Mesendoderm (in vitro differentiated cells): Measurements from ENCODE around the gene HOXB4.

Experiments
- DNase-seq: peaks from one replicate; pipeline ENCODE4 v3.0.0; 2013
- H2AK5ac ChIP-seq: 2 replicates; pipeline ENCODE4 v1.6.1; 2013; ENCODE audit warnings: low read length, inconsistent platforms
- H2BK120ac ChIP-seq: 2 replicates; pipeline ENCODE4 v1.6.1; 2013; ENCODE audit warnings: low read depth, mild to moderate bottlenecking, low read length, moderate library complexity, mixed read lengths
- H2BK15ac ChIP-seq: replicated peaks from 2 replicates; pipeline ENCODE4 v1.6.1; 2013; ENCODE audit warnings: low read depth, mild to moderate bottlenecking, moderate library complexity
- H2BK5ac ChIP-seq: 2 replicates; pipeline ENCODE4 v1.6.1; 2013; ENCODE audit warnings: low read length, inconsistent platforms
- H3K18ac ChIP-seq: 2 replicates; pipeline ENCODE4 v1.6.1; 2013; ENCODE audit warnings: mild to moderate bottlenecking, low read length, mixed read lengths
- H3K23ac ChIP-seq: one replicate; pipeline ENCODE4 v1.6.1; 2013; ENCODE audit warnings: low read length
- H3K27ac ChIP-seq: 2 replicates; pipeline ENCODE4 v1.5.1; 2013; ENCODE audit warnings: low read depth, mild to moderate bottlenecking, inconsistent platforms, low read length, moderate library complexity
- H3K27me3 ChIP-seq: 2 replicates; pipeline ENCODE4 v1.6.1; 2013; ENCODE audit warnings: low read length, control low read depth, mild to moderate bottlenecking, inconsistent platforms; ENCODE audit not compliant: insufficient read depth, poor library complexity
- H3K36me3 ChIP-seq: 2 replicates; pipeline ENCODE4 v1.6.1; 2013; ENCODE audit warnings: low read length, inconsistent platforms; ENCODE audit not compliant: control insufficient read depth, insufficient read depth
- H3K4ac ChIP-seq: one replicate; pipeline ENCODE4 v1.6.1; 2013; ENCODE audit warnings: low read depth, mild to moderate bottlenecking, low read length, moderate library complexity
- H3K4me1 ChIP-seq: 2 replicates; pipeline ENCODE4 v1.6.1; 2013; ENCODE audit warnings: low read depth, low read length, inconsistent platforms; ENCODE audit not compliant: control insufficient read depth
- H3K4me2 ChIP-seq: 2 replicates; pipeline ENCODE4 v1.6.1; 2013; ENCODE audit warnings: low read length
- H3K4me3 ChIP-seq: 2 replicates; pipeline ENCODE4 v1.5.1; 2013; ENCODE audit warnings: mild to moderate bottlenecking, low read length
- H3K56ac ChIP-seq: one replicate; pipeline ENCODE4 v1.6.1; 2013; ENCODE audit warnings: low read length
- H3K79me1 ChIP-seq: 2 replicates; pipeline ENCODE4 v1.6.1; 2013; ENCODE audit warnings: low read length, inconsistent platforms
- H3K79me2 ChIP-seq: 2 replicates; pipeline ENCODE4 v1.6.1; 2013; ENCODE audit warnings: mild to moderate bottlenecking, low read length; ENCODE audit not compliant: control insufficient read depth, insufficient read depth
- H3K9ac ChIP-seq: 2 replicates; pipeline ENCODE4 v1.6.1; 2013; ENCODE audit warnings: low read length, inconsistent platforms
- H4K5ac ChIP-seq: one replicate; pipeline ENCODE4 v1.6.1; 2013; ENCODE audit warnings: low read length
- H4K8ac ChIP-seq: one replicate; pipeline ENCODE4 v1.6.1; 2013; ENCODE audit warnings: low read depth, mild to moderate bottlenecking, control low read depth, low read length, moderate library complexity
- WGBS: extraction: QIAGEN DNeasy Blood & Tissue Kit; methylation state at CpG from one replicate; pipeline ENCODE4 v1.1.7; 2013; ENCODE audit warnings: low lambda C conversion rate, missing lambda C conversion rate; ENCODE audit not compliant: insufficient coverage; ENCODE audit errors: extremely low coverage; 5-methylcytosine and 5-hydroxymethylcytosine counted together

Gene HOXB4

GRCh38 chr17:48611213-48611612 is 33.1 kb upstream of the HOXB4 start:
- H3K4me1 ChIP-seq: no peaks in the 10 kb centered on the region
- no peak overlapping the region for H3K56ac ChIP-seq
- no peak overlapping the region for H2AK5ac ChIP-seq
- WGBS: no CpG with 5 or more reads among the region's 22 CpGs
- no peak overlapping the region for H2BK120ac ChIP-seq
- H3K79me1 ChIP-seq: no peaks in the 10 kb centered on the region
- no peak overlapping the region for H3K27ac ChIP-seq
- H3K36me3 ChIP-seq: no peaks in the 10 kb centered on the region
- no peak overlapping the region for H4K5ac ChIP-seq
- H3K18ac ChIP-seq: no peak overlapping the region
- no peak overlapping the region for H3K9ac ChIP-seq
- H3K23ac ChIP-seq: no peak overlapping the region
- no peak overlapping the region for H3K4me3 ChIP-seq
- peak overlapping the region; percentile 52 for H3K4me2 ChIP-seq
- H2BK5ac ChIP-seq: no peak overlapping the region
- peaks cover 87% of the 10 kb centered on the region for H3K27me3 ChIP-seq
- H4K8ac ChIP-seq: no peak overlapping the region
- H3K79me2 ChIP-seq: no peaks in the 10 kb centered on the region
- no peak overlapping the region for H3K4ac ChIP-seq
- DNase-seq: no peak
- H2BK15ac ChIP-seq: no peak overlapping the region

- Histone ChIP-seq H3K4me2 (peak within 1 kb of the TSS; percentile 52), H2BK5ac (no peak within 1 kb of the TSS), H2AK5ac (no peak within 1 kb of the TSS), H3K4me1 (no peaks in the 10 kb centered on the region), H3K4me3 (no peak within 1 kb of the TSS), H2BK15ac (no peak within 1 kb of the TSS), H3K79me2 (no peaks in the 10 kb centered on the region), H3K36me3 (no peaks in the 10 kb centered on the region), H4K8ac (no peak within 1 kb of the TSS), H2BK120ac (no peak within 1 kb of the TSS), H3K4ac (no peak within 1 kb of the TSS), H3K79me1 (no peaks in the 10 kb centered on the region), H3K23ac (no peak within 1 kb of the TSS), H4K5ac (no peak within 1 kb of the TSS), H3K27ac (no peak within 1 kb of the TSS), H3K9ac (peak within 1 kb of the TSS; percentile 29), H3K18ac (no peak within 1 kb of the TSS), H3K27me3 (peaks cover 86% of the 10 kb centered on the region), H3K56ac (peak within 1 kb of the TSS; percentile 67)
- no CpG with 5 or more reads among the region's 79 CpGs for WGBS
- DNase-seq: no peak
Measured at GRCh38 chr17:48610282-48611211, 32.4 kb upstream of the HOXB4 start, which contains the start of gene HOXB7. Gene HOXB7 (minus strand): TSS chr17:48611017. CDS start chr17:48610918, 99 bp downstream.

- H3K36me3 ChIP-seq: no peaks in the 10 kb centered on the region
- H3K27me3 ChIP-seq: peaks cover 87% of the 10 kb centered on the region
- no peak overlapping the region for H3K9ac ChIP-seq
- H2BK120ac ChIP-seq: no peak overlapping the region
- H3K23ac ChIP-seq: no peak overlapping the region
- no peak overlapping the region for H3K4me2 ChIP-seq
- no peak overlapping the region for H3K4me3 ChIP-seq
- H2BK5ac ChIP-seq: no peak overlapping the region
- H3K79me2 ChIP-seq: no peaks in the 10 kb centered on the region
- no peak overlapping the region for H2AK5ac ChIP-seq
- H4K5ac ChIP-seq: no peak overlapping the region
- no peak overlapping the region for H4K8ac ChIP-seq
- no CpG with 5 or more reads among the region's 15 CpGs for WGBS
- no peak for DNase-seq
- no peak overlapping the region for H3K18ac ChIP-seq
- H3K27ac ChIP-seq: no peak overlapping the region
- no peak overlapping the region for H3K4ac ChIP-seq
- no peaks in the 10 kb centered on the region for H3K4me1 ChIP-seq
- peak overlapping the region; percentile 67 for H3K56ac ChIP-seq
- H2BK15ac ChIP-seq: no peak overlapping the region
- H3K79me1 ChIP-seq: no peaks in the 10 kb centered on the region
Measured at GRCh38 chr17:48609759-48610281, 31.7 kb upstream of the HOXB4 start.

- no peaks in the 10 kb centered on the region for H3K4me1 ChIP-seq
- H3K18ac ChIP-seq: no peak overlapping the region
- H3K36me3 ChIP-seq: no peaks in the 10 kb centered on the region
- no peak for DNase-seq
- no peak overlapping the region for H3K23ac ChIP-seq
- H3K4me3 ChIP-seq: no peak overlapping the region
- no peak overlapping the region for H2AK5ac ChIP-seq
- no peak overlapping the region for H4K5ac ChIP-seq
- peaks cover 89% of the 10 kb centered on the region for H3K27me3 ChIP-seq
- no peak overlapping the region for H3K56ac ChIP-seq
- no peak overlapping the region for H3K4me2 ChIP-seq
- no peak overlapping the region for H2BK15ac ChIP-seq
- H2BK5ac ChIP-seq: no peak overlapping the region
- H3K79me1 ChIP-seq: no peaks in the 10 kb centered on the region
- no peak overlapping the region for H2BK120ac ChIP-seq
- no peak overlapping the region for H3K4ac ChIP-seq
- H3K9ac ChIP-seq: no peak overlapping the region
- no peaks in the 10 kb centered on the region for H3K79me2 ChIP-seq
- H3K27ac ChIP-seq: no peak overlapping the region
- H4K8ac ChIP-seq: no peak overlapping the region
Measured at GRCh38 chr17:48609033-48609432, 30.9 kb upstream of the HOXB4 start.

DNA sequence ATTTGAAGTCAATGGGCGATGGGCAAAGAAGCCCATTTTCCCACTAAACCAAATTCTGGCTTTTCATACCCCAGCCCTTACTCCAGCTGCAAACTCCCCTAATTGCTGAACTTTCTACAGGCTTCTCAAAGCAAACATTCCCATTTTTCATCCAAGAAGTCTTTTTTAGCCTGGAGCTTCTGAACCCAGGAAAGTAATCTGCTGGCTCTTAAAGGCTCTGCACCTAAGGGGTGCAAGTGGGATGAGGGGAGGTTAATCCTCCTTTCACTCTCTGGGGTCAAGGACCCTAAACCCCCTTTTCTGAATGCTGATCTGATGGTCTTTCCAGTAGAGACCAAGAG is 30.3 kb upstream of the HOXB4 start:
- Histone ChIP-seq H3K27me3 (peaks cover 89% of the 10 kb centered on the region), H4K5ac (no peak overlapping the region), H2BK120ac (no peak overlapping the region), H3K56ac (no peak overlapping the region), H2BK5ac (no peak overlapping the region), H3K18ac (no peak overlapping the region), H4K8ac (no peak overlapping the region), H3K4me1 (no peaks in the 10 kb centered on the region), H3K4me2 (no peak overlapping the region), H3K4me3 (no peak overlapping the region), H3K79me2 (no peaks in the 10 kb centered on the region), H3K4ac (no peak overlapping the region), H3K36me3 (no peaks in the 10 kb centered on the region), H3K27ac (no peak overlapping the region), H3K9ac (no peak overlapping the region), H2AK5ac (no peak overlapping the region), H3K79me1 (no peaks in the 10 kb centered on the region), H2BK15ac (no peak overlapping the region), H3K23ac (no peak overlapping the region)
- DNase-seq: no peak
- WGBS: no CpG with 5 or more reads among the region's 1 CpG
